Measurements from ENCODE around the gene MN1. TPM values are rescaled to one million over a fixed set of nuclear protein-coding genes. Genes with fewer than 3 reads are reported as not detected.

The MN1 gene
- total and polyA plus RNA-seq, 2 experiments from 2014 or later = 1.0 to 6.8 TPM

DNA sequence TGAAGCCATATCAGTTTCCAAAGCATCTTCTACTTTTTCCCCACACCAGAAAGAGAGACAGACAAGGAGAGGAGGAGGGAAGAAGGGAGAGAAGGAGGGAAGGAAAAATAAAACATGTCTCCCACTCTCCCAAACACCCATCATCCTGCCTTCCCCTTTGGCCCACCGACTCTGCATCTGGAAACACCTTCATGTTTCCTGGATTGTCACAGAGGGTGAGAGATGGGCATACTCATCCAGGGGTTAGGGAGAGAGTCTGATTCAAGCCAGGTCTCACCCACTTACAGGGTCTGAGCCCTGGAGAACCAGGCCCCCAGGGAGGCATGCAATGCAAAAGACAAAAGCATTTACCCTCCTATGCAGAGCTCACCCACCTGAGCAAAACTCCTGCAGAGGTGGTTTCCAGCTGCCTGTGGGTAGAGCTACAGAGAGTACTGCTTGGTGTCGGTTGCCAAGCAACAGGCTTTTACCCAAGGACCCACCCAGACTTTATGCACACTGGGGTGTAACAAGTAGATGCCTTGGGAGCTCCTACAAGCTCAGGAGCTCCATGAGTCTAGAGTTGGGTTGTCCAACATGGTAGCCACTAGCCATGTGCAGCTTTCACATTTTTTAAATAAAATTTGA, 33.4 kb downstream of the MN1 start (continued):
- TF ChIP-seq, protein P1, sequence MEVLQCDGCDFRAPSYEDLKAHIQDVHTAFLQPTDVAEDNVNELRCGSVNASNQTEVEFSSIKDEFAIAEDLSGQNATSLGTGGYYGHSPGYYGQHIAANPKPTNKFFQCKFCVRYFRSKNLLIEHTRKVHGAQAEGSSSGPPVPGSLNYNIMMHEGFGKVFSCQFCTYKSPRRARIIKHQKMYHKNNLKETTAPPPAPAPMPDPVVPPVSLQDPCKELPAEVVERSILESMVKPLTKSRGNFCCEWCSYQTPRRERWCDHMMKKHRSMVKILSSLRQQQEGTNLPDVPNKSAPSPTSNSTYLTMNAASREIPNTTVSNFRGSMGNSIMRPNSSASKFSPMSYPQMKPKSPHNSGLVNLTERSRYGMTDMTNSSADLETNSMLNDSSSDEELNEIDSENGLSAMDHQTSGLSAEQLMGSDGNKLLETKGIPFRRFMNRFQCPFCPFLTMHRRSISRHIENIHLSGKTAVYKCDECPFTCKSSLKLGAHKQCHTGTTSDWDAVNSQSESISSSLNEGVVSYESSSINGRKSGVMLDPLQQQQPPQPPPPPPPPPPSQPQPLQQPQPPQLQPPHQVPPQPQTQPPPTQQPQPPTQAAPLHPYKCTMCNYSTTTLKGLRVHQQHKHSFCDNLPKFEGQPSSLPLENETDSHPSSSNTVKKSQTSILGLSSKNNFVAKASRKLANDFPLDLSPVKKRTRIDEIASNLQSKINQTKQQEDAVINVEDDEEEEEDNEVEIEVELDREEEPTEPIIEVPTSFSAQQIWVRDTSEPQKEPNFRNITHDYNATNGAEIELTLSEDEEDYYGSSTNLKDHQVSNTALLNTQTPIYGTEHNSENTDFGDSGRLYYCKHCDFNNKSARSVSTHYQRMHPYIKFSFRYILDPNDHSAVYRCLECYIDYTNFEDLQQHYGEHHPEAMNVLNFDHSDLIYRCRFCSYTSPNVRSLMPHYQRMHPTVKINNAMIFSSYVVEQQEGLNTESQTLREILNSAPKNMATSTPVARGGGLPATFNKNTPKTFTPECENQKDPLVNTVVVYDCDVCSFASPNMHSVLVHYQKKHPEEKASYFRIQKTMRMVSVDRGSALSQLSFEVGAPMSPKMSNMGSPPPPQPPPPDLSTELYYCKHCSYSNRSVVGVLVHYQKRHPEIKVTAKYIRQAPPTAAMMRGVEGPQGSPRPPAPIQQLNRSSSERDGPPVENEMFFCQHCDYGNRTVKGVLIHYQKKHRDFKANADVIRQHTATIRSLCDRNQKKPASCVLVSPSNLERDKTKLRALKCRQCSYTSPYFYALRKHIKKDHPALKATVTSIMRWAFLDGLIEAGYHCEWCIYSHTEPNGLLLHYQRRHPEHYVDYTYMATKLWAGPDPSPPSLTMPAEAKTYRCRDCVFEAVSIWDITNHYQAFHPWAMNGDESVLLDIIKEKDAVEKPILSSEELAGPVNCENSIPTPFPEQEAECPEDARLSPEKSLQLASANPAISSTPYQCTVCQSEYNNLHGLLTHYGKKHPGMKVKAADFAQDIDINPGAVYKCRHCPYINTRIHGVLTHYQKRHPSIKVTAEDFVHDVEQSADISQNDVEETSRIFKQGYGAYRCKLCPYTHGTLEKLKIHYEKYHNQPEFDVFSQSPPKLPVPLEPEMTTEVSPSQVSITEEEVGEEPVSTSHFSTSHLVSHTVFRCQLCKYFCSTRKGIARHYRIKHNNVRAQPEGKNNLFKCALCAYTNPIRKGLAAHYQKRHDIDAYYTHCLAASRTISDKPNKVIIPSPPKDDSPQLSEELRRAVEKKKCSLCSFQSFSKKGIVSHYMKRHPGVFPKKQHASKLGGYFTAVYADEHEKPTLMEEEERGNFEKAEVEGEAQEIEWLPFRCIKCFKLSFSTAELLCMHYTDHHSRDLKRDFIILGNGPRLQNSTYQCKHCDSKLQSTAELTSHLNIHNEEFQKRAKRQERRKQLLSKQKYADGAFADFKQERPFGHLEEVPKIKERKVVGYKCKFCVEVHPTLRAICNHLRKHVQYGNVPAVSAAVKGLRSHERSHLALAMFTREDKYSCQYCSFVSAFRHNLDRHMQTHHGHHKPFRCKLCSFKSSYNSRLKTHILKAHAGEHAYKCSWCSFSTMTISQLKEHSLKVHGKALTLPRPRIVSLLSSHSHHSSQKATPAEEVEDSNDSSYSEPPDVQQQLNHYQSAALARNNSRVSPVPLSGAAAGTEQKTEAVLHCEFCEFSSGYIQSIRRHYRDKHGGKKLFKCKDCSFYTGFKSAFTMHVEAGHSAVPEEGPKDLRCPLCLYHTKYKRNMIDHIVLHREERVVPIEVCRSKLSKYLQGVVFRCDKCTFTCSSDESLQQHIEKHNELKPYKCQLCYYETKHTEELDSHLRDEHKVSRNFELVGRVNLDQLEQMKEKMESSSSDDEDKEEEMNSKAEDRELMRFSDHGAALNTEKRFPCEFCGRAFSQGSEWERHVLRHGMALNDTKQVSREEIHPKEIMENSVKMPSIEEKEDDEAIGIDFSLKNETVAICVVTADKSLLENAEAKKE (CRISPR knock-in tag; IDR thresholded peaks at IDR 0.05) = no peak
- no peak for TF ChIP-seq JUNB (IDR thresholded peaks at IDR 0.05; ENCODE audit: unreplicated experiment)
- no peak for TF ChIP-seq ZNF114 (CRISPR knock-in tag; IDR thresholded peaks at IDR 0.05)
- TF ChIP-seq STAT1 (IDR thresholded peaks at IDR 0.05; ENCODE audit: unreplicated experiment) = no peak
- TF ChIP-seq EZH2phosphoT487 (IDR thresholded peaks at IDR 0.05; ENCODE audit: unreplicated experiment) = no peak

DNA sequence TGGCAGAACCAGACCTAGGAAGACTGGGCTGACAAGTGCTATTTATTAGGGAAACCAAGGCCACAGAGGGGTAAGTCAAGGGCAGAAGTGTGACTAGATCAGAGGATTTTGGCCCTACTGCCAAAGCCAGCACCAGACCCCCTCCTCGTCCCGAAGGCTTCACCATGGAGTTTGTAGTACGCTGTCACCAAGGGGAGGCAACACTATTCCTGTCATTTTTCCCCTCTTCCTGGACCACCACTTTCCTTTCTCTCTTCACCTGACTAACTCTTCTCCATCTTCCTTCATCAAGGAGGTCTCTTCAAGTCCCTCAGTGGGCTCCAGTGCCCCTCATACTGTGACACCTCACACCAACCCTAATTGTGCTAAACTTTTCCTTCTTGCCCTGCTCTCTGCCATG, 34.9 kb downstream of the MN1 start:
- no peaks in the 10 kb centered on the region for H3K79me2 ChIP-seq (replicated peaks; ENCODE audit: insufficient read depth)
- no peak for TF ChIP-seq NANOG (IDR thresholded peaks at IDR 0.05; ENCODE audit: borderline replicate concordance)
- no peak for TF ChIP-seq EZH2 (IDR thresholded peaks at IDR 0.05; ENCODE audit: low read depth, unreplicated experiment)
- TF ChIP-seq POLR2AphosphoS5 (IDR thresholded peaks at IDR 0.05; ENCODE audit: low read depth) = no peak
- TF ChIP-seq CTCF (conservative IDR thresholded peaks at IDR 0.05; ENCODE audit: low read depth in 2 of 2) = no peak
- DNase-seq (ENCODE audit: low spot score) = no peak
- H3K9me2 ChIP-seq (ENCODE audit: insufficient read depth) = no peaks in the 10 kb centered on the region
- no peak for ATAC-seq
- H3K36me3 ChIP-seq (ENCODE audit: insufficient read depth) = no peaks in the 10 kb centered on the region
- H3K4me1 ChIP-seq (ENCODE audit: insufficient read depth) = no peaks in the 10 kb centered on the region
- no peak overlapping the region for H3K27ac ChIP-seq (ENCODE audit: low read depth)
- Mint-ChIP-seq H3K27me3 (ENCODE audit: insufficient read depth, low read depth, poor library complexity) (peaks cover 5% of the 10 kb centered on the region), H3K4me1 (peaks cover 30% of the 10 kb centered on the region), H3K36me3 (ENCODE audit: low read depth) (no peaks in the 10 kb centered on the region), H3K4me3 (no peak overlapping the region), H3K9me3 (no peaks in the 10 kb centered on the region), H3K27ac (no peak overlapping the region)
- H3F3A ChIP-seq (replicated peaks; ENCODE audit: low read depth) = 0 out of 2 replicates have a peak, but pooled peaks cover 6% of the 10 kb centered on the region
- no peaks in the 10 kb centered on the region for H4K20me1 ChIP-seq (replicated peaks; ENCODE audit: insufficient read depth)
- H2AFZ ChIP-seq = no peak overlapping the region
- H3K27me3 ChIP-seq (ENCODE audit: insufficient read depth) = no peaks in the 10 kb centered on the region
- no peak overlapping the region for H3K4me2 ChIP-seq
- no peak overlapping the region for H3K4me3 ChIP-seq
